ENCODE data around the gene TXNDC16.

TXNDC16 gene

DNA sequence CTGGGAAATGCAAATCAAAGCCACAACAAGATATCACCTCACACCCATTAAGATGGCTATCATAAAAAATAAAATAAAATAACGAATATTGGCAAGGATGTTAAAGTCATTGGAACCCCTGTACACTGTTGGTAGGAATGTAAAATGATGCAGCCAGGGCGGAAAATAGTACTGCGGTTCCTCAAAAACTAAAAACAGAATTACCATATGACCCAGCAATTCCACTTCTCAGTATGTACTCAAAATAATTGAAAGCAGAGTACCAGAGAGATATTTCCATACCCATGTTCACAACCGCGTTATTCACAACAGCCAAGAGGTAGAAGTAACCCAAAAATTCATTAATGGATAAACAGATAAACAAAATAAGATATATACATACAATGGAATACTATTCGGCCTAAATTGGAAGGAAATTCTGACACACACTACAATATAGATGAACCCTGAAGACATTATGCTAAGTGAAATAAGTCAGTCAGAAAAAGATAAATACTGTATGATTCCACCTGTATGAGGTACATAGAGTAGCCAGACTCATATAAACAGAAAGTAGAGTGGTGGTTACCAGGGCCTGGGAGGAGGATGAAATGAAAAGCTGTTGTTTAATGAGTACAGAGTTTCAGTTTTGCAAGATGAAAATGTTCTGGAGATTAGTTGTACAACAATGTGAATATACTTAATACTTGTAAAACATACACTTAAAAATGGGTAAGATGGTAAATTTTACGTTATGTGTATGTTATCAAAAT is 84.6 kb downstream of the TXNDC16 start:
- Histone ChIP-seq H3K36me3 (ENCODE audit: low read length) (peaks cover 16% of the 10 kb centered on the region), H3K9ac (ENCODE audit: low read length) (no peak overlapping the region), H3K27ac (ENCODE audit: low read depth, low read length) (no peak overlapping the region; the same call in 1 of the 2 replicates)

DNA sequence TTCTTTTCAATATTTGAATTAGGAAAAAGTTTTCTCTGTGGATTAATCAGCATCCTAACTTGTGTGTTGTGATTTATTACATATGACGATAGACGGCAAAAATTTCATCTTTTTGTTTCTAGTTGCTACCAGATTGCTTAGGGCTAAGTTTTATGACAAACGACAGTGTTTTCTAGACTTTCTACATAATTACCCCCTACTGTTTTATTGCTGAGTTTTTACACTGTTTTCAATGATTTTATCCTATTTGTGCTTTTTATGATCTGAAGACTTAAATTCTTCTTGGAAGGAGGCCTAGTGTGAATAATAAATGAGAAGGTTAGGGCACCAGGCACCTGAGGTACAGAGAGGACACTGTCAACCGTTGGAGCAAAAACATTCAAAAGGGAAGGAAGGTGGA is 88.1 kb downstream of the TXNDC16 start:
- Histone ChIP-seq H3K36me3 (ENCODE audit: low read length) (peaks cover 30% of the 10 kb centered on the region), H3K9me3 (ENCODE audit: insufficient read depth, low read length) (no peaks in the 10 kb centered on the region), H3K79me2 (ENCODE audit: insufficient read depth, low read length) (no peaks in the 10 kb centered on the region; the same call in 1 of the 2 replicates), H3K4me3 (ENCODE audit: insufficient read depth, low read length, poor library complexity, severe bottlenecking) (no peak overlapping the region), H3F3A (ENCODE audit: insufficient read depth) (peaks cover 7% of the 10 kb centered on the region; the same call in 1 of the 2 replicates), H4K20me1 (ENCODE audit: low read depth, low read length) (no peaks in the 10 kb centered on the region), H3K9ac (ENCODE audit: low read length) (no peak overlapping the region), H3K27me3 (ENCODE audit: low read length) (no peaks in the 10 kb centered on the region), H3K27ac (ENCODE audit: low read depth, low read length) (no peak overlapping the region), H2AFZ (ENCODE audit: low read depth, low read length, severe bottlenecking) (no peak overlapping the region), H3K4me2 (ENCODE audit: low read depth, low read length, poor library complexity, severe bottlenecking) (no peak overlapping the region), H3K9me2 (replicated peaks; ENCODE audit: insufficient read depth, low read length) (no peaks in the 10 kb centered on the region)
- TF ChIP-seq, protein P1, sequence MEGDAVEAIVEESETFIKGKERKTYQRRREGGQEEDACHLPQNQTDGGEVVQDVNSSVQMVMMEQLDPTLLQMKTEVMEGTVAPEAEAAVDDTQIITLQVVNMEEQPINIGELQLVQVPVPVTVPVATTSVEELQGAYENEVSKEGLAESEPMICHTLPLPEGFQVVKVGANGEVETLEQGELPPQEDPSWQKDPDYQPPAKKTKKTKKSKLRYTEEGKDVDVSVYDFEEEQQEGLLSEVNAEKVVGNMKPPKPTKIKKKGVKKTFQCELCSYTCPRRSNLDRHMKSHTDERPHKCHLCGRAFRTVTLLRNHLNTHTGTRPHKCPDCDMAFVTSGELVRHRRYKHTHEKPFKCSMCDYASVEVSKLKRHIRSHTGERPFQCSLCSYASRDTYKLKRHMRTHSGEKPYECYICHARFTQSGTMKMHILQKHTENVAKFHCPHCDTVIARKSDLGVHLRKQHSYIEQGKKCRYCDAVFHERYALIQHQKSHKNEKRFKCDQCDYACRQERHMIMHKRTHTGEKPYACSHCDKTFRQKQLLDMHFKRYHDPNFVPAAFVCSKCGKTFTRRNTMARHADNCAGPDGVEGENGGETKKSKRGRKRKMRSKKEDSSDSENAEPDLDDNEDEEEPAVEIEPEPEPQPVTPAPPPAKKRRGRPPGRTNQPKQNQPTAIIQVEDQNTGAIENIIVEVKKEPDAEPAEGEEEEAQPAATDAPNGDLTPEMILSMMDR (IDR thresholded peaks at IDR 0.05; ENCODE audit: insufficient read depth, low read length, poor library complexity, severe bottlenecking): no peak
- TF ChIP-seq EZH2phosphoT487 (conservative IDR thresholded peaks at IDR 0.05; ENCODE audit: low read length): no peak

More for the DNA sequence above, 84.6 kb downstream of the TXNDC16 start:
- Histone ChIP-seq H3K9me3 (ENCODE audit: insufficient read depth, low read length) (no peaks in the 10 kb centered on the region), H3K79me2 (ENCODE audit: insufficient read depth, low read length) (no peaks in the 10 kb centered on the region; the same call in 1 of the 2 replicates), H4K20me1 (ENCODE audit: low read depth, low read length) (no peaks in the 10 kb centered on the region), H3K9me2 (replicated peaks; ENCODE audit: insufficient read depth, low read length) (no peaks in the 10 kb centered on the region), H2AFZ (ENCODE audit: low read depth, low read length, severe bottlenecking) (no peak overlapping the region), H3K4me2 (ENCODE audit: low read depth, low read length, poor library complexity, severe bottlenecking) (no peak overlapping the region), H3K4me3 (ENCODE audit: insufficient read depth, low read length, poor library complexity, severe bottlenecking) (no peak overlapping the region), H3K27me3 (ENCODE audit: low read length) (no peaks in the 10 kb centered on the region), H3F3A (ENCODE audit: insufficient read depth) (peaks cover 7% of the 10 kb centered on the region; the same call in 1 of the 2 replicates)
- no peak for TF ChIP-seq EZH2phosphoT487 (conservative IDR thresholded peaks at IDR 0.05; ENCODE audit: low read length)
- TF ChIP-seq, protein P1 (IDR thresholded peaks at IDR 0.05; ENCODE audit: insufficient read depth, low read length, poor library complexity, severe bottlenecking): no peak

DNA sequence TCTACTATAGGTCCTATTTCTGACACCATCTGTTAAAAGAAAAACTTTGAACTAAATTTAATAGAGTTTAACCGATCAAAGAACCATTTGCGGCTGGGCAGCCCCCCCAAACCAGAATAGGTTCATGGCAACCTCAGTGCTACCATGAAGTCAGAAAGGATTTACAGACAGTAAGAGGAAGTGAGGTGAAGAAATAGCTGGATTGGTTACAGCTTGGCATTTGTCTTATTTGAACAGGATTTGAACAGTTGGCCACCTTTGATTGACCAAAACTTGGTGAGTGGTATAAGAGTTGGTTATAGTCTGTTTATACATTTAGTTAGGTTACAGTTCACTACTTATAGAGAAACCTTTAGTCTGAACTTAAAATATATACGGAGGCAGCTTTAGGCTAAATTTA is 88.9 kb downstream of the TXNDC16 start:
- no peaks in the 10 kb centered on the region for H3K9me3 ChIP-seq (ENCODE audit: insufficient read depth, low read length)
- H3K27ac ChIP-seq (ENCODE audit: low read depth, low read length): no peak overlapping the region
- no peak overlapping the region for H2AFZ ChIP-seq (ENCODE audit: low read depth, low read length, severe bottlenecking)
- no peak for TF ChIP-seq EZH2phosphoT487 (conservative IDR thresholded peaks at IDR 0.05; ENCODE audit: low read length)
- TF ChIP-seq, protein P1 (IDR thresholded peaks at IDR 0.05; ENCODE audit: insufficient read depth, low read length, poor library complexity, severe bottlenecking): no peak
- H4K20me1 ChIP-seq (ENCODE audit: low read depth, low read length): no peaks in the 10 kb centered on the region
- H3K27me3 ChIP-seq (ENCODE audit: low read length): no peaks in the 10 kb centered on the region
- H3K79me2 ChIP-seq (ENCODE audit: insufficient read depth, low read length): no peaks in the 10 kb centered on the region; the same call in 1 of the 2 replicates
- peaks cover 7% of the 10 kb centered on the region; the same call in 1 of the 2 replicates for H3F3A ChIP-seq (ENCODE audit: insufficient read depth)
- no peak overlapping the region for H3K4me2 ChIP-seq (ENCODE audit: low read depth, low read length, poor library complexity, severe bottlenecking)
- H3K9me2 ChIP-seq (replicated peaks; ENCODE audit: insufficient read depth, low read length): no peaks in the 10 kb centered on the region
- no peak overlapping the region for H3K9ac ChIP-seq (ENCODE audit: low read length)
- peaks cover 30% of the 10 kb centered on the region for H3K36me3 ChIP-seq (ENCODE audit: low read length)
- H3K4me3 ChIP-seq (ENCODE audit: insufficient read depth, low read length, poor library complexity, severe bottlenecking): no peak overlapping the region

Measured in SU-DHL-6 (cell line).